Natural killer cell (primary cell): ENCODE data around the gene SLC15A3. TPM values are rescaled to one million over a fixed set of nuclear protein-coding genes. Genes with fewer than 3 reads are reported as not detected.

ENCODE experiments used
- ATAC-seq, 3 donors: fragments of 150-1000 bp in 2 of 3; fragments of 200-7000 bp in 1 of 3; cut with Tn5 transposase; 1 replicate in 1 of 3; 2 replicates in 2 of 3; pipeline ENCODE4 v1.10.0; 2021; ENCODE audit warnings: mild to moderate bottlenecking in 2 of 3, moderate library complexity in 2 of 3
- DNase-seq, 2 donors: peaks; one replicate each; pipeline versions ENCODE4 v3.0.0 to v3.0.0-alpha.2; 2013 to 2021; ENCODE audit warnings: mixed read lengths in 1 of 2
- H3K27ac ChIP-seq: one replicate; pipeline ENCODE4 v1.5.1; 2013; ENCODE audit warnings: mild to moderate bottlenecking, low read length
- H3K27me3 ChIP-seq: one replicate; pipeline ENCODE4 v1.6.1; 2013; ENCODE audit warnings: low read length; ENCODE audit not compliant: control insufficient read depth, insufficient read depth
- H3K36me3 ChIP-seq: one replicate; pipeline ENCODE4 v1.6.1; 2013; ENCODE audit warnings: low read length; ENCODE audit not compliant: control insufficient read depth, insufficient read depth
- H3K4me1 ChIP-seq: one replicate; pipeline ENCODE4 v1.6.1; 2013; ENCODE audit warnings: low read length; ENCODE audit not compliant: control insufficient read depth, insufficient read depth
- H3K4me3 ChIP-seq: one replicate; pipeline ENCODE4 v1.5.1; 2013; ENCODE audit warnings: low read length
- H3K9me3 ChIP-seq: one replicate; pipeline ENCODE4 v1.6.1; 2013; ENCODE audit warnings: low read length; ENCODE audit not compliant: control insufficient read depth, insufficient read depth
- H3K27ac Mint-ChIP-seq, 2 donors: one replicate each; pipeline ENCODE4 v1.8.0; 2022; ENCODE audit warnings: mild to moderate bottlenecking in 2 of 2, mixed read lengths in 2 of 2, moderate library complexity in 1 of 2
- H3K27me3 Mint-ChIP-seq, 2 donors: one replicate each; pipeline ENCODE4 v1.8.0; 2022; ENCODE audit warnings: low read depth in 2 of 2, mixed read lengths in 2 of 2
- H3K36me3 Mint-ChIP-seq: one replicate; pipeline ENCODE4 v1.8.0; 2022; ENCODE audit warnings: mixed read lengths
- H3K4me1 Mint-ChIP-seq, 2 donors: one replicate each; pipeline ENCODE4 v1.8.0; 2022; ENCODE audit warnings: mixed read lengths in 2 of 2
- H3K4me3 Mint-ChIP-seq: one replicate; pipeline ENCODE4 v1.8.0; 2022; ENCODE audit warnings: mild to moderate bottlenecking, moderate library complexity, mixed read lengths
- H3K9me3 Mint-ChIP-seq, 2 donors: one replicate each; pipeline ENCODE4 v1.8.0; 2022; ENCODE audit warnings: mixed read lengths in 2 of 2
- CTCF ChIP-seq: fragments of 200-600 bp; IDR thresholded peaks from one replicate; pipeline ENCODE4 v1.8.0; 2022; ENCODE audit warnings: antibody characterized with exemption
- WGBS: methylation state at CpG from one replicate; pipeline ENCODE4 v1.1.7; 2013; ENCODE audit warnings: missing lambda C conversion rate; ENCODE audit not compliant: insufficient coverage; 5-methylcytosine and 5-hydroxymethylcytosine counted together
- intact Hi-C: fragments of 100-400 bp; cut with micrococcal nuclease; formaldehyde crosslinking; loops from one replicate; pipeline ENCODE4 v1.14.2; 2022
- total RNA-seq, 4 donors: library from RNA; stranded (reverse); fragments of 120-200 nt in 1 of 4; gene quantifications; one replicate each; pipeline versions ENCODE4 v1.2.3 to v1.2.4, GENCODE V29; 2013 to 2022

SLC15A3 gene
- total RNA-seq, 3 donors from 2014 or later (not counting 1 experiment from before 2014, with no cell fraction given) = 11.6 to 26.5 (median 20.1) TPM

GRCh38 chr11:60992842-60993409 is 41.0 kb upstream of the SLC15A3 start:
- H3K4me3 Mint-ChIP-seq = peak overlapping the region; percentile 56
- intact Hi-C loops = no loop called here
- H3K4me1 Mint-ChIP-seq = peaks cover 14 to 29% of the 10 kb centered on the region in 2 donors
- H3K27ac ChIP-seq = no peak overlapping the region
- peaks cover 31% of the 10 kb centered on the region for H3K4me1 ChIP-seq
- no peak overlapping the region for H3K4me3 ChIP-seq
- ATAC-seq (no peak), DNase-seq (no peak)
- peak overlapping the region in 1 of 2 donors; percentile 71 for H3K27ac Mint-ChIP-seq
- H3K36me3 ChIP-seq = no peaks in the 10 kb centered on the region
- no peak for TF ChIP-seq CTCF
- H3K36me3 Mint-ChIP-seq = no peaks in the 10 kb centered on the region
- H3K9me3 Mint-ChIP-seq = no peaks in the 10 kb centered on the region
- no peaks in the 10 kb centered on the region for H3K9me3 ChIP-seq
- 80% methylated on average over 5 of the region's 5 CpGs for WGBS
- no peaks in the 10 kb centered on the region for H3K27me3 Mint-ChIP-seq
- no peaks in the 10 kb centered on the region for H3K27me3 ChIP-seq

GRCh38 chr11:60991457-60991856 is 39.5 kb upstream of the SLC15A3 start:
- H3K27ac Mint-ChIP-seq = no peak overlapping the region
- no peaks in the 10 kb centered on the region for H3K27me3 Mint-ChIP-seq
- H3K9me3 ChIP-seq = no peaks in the 10 kb centered on the region
- peaks cover 14 to 31% of the 10 kb centered on the region in 2 donors for H3K4me1 Mint-ChIP-seq
- no peak overlapping the region for H3K27ac ChIP-seq
- no peak for TF ChIP-seq CTCF
- no peak overlapping the region for H3K4me3 Mint-ChIP-seq
- DNase-seq = peak in 1 of 2 donors; percentile 63
- no peaks in the 10 kb centered on the region for H3K36me3 Mint-ChIP-seq
- H3K4me1 ChIP-seq = peaks cover 42% of the 10 kb centered on the region
- no peaks in the 10 kb centered on the region for H3K27me3 ChIP-seq
- 71% methylated on average over 2 of the region's 4 CpGs for WGBS
- no peaks in the 10 kb centered on the region for H3K36me3 ChIP-seq
- no peaks in the 10 kb centered on the region for H3K9me3 Mint-ChIP-seq
- intact Hi-C loops = no loop called here
- ATAC-seq = no peak
- H3K4me3 ChIP-seq = no peak overlapping the region

- H3K9me3 Mint-ChIP-seq = no peaks in the 10 kb centered on the region
- DNase-seq = no peak
These were observed 37.2 kb upstream of the SLC15A3 start for GRCh38 chr11:60989093-60989650.

More at GRCh38 chr11:60989093-60989650, 37.2 kb upstream of the SLC15A3 start:
- Mint-ChIP-seq H3K4me3 (no peak overlapping the region), H3K27ac (no peak overlapping the region), H3K36me3 (no peaks in the 10 kb centered on the region), H3K4me1 (peaks cover 14 to 32% of the 10 kb centered on the region in 2 donors), H3K27me3 (peaks cover 0 to 5% of the 10 kb centered on the region in 2 donors)
- WGBS = 78% methylated on average over 12 of the region's 12 CpGs
- H3K27me3 ChIP-seq = no peaks in the 10 kb centered on the region
- H3K27ac ChIP-seq = no peak overlapping the region
- no peaks in the 10 kb centered on the region for H3K36me3 ChIP-seq
- intact Hi-C loops = no loop called here
- H3K9me3 ChIP-seq = no peaks in the 10 kb centered on the region
- H3K4me1 ChIP-seq = peaks cover 55% of the 10 kb centered on the region
- H3K4me3 ChIP-seq = no peak overlapping the region
- no peak for ATAC-seq
- no peak for TF ChIP-seq CTCF
